NT2/D1 (cell line): ENCODE data around the gene FMO3.

Experiments used
- SUZ12 ChIP-seq: IDR thresholded peaks from 2 replicates; pipeline ENCODE4 v1.6.1; 2011; ENCODE audit not compliant: insufficient read length, insufficient read depth; ENCODE audit errors: extremely low read depth
- YY1 ChIP-seq: IDR thresholded peaks from 2 replicates; pipeline ENCODE4 v1.6.1; 2011; ENCODE audit not compliant: insufficient read length, insufficient read depth
- ZNF274 ChIP-seq: IDR thresholded peaks from 2 replicates; pipeline ENCODE4 v1.6.1; 2011; ENCODE audit warnings: mild to moderate bottlenecking, low read depth, low read length

DNA sequence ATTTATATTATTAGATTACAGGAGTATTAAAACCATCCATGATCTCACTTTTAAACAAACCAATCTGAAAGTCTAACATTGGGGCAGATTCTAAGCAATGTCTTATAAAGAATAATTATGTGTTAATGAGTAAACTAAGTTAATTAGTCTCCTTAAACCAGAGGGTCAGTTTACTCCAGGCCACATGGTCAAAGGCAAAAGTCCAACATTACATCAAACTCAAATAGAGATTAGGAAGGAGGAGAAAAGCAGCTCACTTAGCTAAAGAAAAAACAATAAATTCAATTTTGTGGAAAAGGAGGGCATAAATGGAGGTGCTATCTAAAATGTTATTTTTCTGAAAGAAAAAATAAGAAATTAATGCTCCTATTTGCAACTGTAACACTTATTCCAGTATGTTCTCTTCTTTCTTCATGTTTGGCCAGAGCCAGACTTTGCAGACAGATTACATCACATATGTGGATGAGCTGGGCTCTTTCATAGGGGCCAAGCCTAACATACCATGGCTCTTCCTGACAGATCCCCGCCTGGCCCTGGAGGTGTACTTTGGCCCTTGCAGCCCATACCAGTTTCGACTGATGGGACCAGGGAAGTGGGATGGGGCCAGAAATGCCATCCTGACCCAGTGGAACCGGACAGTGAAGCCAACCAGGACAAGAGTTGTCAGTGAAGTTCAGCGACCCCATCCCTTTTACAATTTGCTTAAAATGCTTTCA lies 70.1 kb downstream of the FMO3 start:
- TF ChIP-seq SUZ12 (no peak), ZNF274 (no peak), YY1 (no peak)
